GM19397 (cell line): ENCODE results near the gene NTRK2.

Experiments
- ATAC-seq: cut with Tn5 transposase; IDR thresholded peaks from one replicate; pipeline ENCODE4 v1.9.1; 2021; ENCODE audit warnings: mild to moderate bottlenecking, moderate library complexity; ENCODE audit not compliant: unreplicated experiment

The NTRK2 gene

DNA sequence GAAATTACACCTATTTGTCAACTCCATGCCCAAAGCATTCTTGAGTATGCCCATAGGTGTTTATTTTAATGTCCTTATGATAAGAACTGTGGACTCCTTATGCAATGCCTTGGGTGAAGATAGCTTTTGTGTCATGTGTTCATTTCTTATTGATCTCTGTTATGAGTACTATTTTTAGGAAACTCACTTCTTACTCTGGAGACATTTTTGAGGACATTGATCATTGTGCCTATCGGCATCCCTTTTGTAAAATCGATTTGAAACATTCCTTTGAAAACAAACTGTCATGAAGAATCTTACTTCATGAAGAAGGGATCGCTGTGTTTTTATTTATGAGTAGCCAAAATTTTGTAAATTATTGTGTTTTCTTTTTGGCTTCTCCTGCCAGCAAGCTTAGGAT lies 257.3 kb downstream of the NTRK2 start:
- no peak for ATAC-seq

DNA sequence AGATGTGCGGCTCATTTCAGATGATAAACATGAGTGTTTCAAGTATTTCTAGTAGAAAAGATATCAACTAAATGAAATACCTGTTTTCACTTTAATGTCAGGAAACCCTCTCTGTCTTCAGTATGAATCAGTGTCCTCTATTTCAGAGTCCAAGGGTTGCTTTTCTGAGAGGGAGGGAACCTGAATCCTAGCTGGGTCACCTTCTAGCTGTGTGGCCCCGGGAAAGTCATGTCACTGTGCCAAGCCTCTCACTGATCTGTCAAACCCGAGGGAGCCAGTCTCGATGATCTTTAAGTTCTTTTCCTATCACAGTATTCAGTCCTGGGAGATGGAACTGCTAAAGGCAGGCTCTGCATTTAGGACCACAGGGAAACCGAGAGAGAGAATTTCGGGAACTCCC lies 258.9 kb downstream of the NTRK2 start:
- no peak for ATAC-seq

- no peak for ATAC-seq
Measured at GRCh38 chr9:84929068-84929467, 259.5 kb downstream of the NTRK2 start.

- ATAC-seq, result no peak
Measured at GRCh38 chr9:84932915-84933527, 263.5 kb downstream of the NTRK2 start.

DNA sequence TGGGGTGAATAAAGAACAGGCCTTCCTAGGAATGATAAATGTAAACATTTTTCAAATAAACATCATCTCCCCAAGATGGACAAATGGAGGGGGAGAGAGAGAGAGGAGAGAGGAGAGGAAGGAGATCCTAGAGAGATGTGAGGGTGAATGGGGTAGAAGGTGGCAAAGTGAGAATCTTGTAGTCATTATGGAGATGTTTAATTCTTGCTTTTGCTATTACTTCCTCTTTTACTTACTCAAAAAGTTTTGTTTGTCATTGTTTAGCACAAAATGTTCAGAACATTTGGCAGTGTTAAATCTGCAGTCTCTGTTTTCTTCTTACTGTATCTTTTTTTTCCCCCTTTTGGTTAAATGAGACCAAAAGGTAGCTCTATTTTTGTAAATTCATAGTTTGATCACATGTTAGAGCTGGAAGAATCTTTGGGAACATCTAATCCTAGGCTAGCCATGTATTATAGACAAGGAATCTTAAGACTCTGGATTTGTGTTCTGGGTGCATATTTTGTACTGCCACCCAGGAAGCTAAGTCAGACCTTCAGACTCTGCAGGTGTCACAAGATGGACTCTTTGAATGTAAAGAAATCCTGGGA lies 266.1 kb downstream of the NTRK2 start:
- no peak for ATAC-seq

DNA sequence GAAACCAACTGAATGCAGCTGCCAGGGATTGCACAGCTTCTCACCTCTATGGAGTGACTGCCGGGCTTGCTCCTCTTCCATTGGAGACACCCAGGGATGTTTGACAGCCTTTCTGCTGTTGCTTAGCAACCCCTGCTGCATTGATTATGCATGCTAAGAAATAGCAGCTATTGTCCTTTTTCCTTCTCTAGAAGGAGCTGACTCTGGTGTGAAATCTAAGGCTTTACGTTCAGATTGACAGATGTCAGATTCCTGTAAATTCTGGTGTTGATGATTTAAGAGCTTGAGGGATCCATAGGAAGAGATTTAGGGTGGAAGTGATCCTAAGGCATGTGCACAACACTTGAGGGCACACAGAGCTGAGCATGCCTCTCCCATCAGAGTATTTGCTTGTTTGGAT lies 267.7 kb downstream of the NTRK2 start:
- no peak for ATAC-seq

- ATAC-seq, result no peak
Measured at GRCh38 chr9:84937581-84937980, 268.1 kb downstream of the NTRK2 start.

GRCh38 chr9:84939774-84940173 lies 270.2 kb downstream of the NTRK2 start:
- no peak for ATAC-seq

GRCh38 chr9:84940294-84940693 lies 270.8 kb downstream of the NTRK2 start:
- ATAC-seq, result no peak

- no peak for ATAC-seq
Measured at GRCh38 chr9:84941792-84942191, 272.3 kb downstream of the NTRK2 start.

DNA sequence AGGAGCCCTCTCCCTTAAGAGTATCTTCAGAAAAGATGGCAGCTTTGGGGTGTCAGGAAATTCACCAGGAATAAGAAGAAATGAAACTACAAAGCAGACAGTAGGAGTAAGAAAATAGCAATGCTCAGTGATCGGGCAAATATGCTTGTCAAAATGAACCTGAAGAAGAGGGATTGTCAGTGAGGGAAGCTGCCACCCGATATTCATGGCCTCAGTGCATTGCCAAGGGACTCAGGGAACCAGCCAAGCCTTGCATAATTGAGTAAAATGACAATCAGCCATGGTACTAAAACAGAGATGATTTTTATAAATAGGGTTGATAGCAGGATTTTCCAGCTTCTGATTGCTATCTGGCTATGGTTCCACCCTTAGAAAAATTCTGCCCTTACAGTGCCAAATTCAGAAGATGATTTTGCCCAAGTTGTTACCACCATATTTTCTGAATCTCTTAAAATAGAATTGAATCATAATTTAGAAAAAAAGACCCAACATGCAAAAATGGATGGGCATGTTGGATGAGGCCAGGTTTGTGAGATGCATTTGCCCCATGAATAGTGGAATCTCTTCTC lies 274.0 kb downstream of the NTRK2 start:
- ATAC-seq, result no peak

DNA sequence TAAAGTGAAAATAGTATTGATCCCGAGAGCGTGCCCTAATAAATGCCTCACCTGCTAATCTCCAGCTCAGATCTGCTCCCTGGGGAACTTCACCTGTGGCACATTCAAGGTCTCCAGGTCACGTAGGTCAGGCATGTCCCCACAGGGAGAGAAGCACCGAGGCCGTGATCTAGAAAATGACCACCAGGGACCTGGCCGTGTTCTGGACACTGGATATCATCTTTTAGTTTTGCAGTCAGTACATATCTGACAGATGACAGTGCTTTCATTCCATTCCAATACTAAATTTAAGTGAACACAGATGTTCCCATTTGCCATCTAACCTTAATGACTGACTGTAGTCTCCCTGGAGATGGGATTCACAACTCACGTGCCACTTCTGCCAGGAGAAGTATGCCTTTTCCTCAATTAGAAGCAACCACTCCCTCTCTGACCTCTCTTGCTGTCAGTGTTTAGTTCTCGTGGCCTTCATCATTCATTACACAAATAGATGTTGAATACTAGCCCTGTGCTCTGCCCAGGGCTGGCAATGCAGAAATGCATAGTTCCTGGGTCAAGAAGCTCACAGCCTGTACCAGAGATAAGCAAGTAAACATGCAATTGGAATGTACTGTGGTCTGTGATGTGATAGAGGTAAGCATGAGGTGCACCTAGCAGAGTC lies 276.5 kb downstream of the NTRK2 start:
- no peak for ATAC-seq

GRCh38 chr9:84947412-84947972 lies 278.0 kb downstream of the NTRK2 start:
- no peak for ATAC-seq

DNA sequence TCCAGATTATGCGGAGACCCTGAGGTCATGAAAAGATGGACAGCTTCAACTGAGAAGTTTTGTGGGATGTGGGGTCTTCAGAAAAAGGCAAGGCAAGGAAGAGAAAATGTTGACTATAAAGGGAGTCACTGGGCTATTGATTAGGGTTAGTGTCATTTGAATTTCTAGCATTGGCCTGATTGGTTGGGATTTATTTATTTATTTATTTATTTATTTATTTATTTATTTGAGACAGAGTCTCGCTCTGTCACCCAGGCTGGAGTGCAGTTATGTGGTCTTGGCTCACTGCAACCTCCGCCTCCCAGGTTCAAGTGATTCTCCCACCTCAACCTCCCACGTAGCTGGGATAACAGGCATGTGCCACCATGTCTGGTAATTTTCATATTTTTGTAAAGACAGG lies 279.7 kb downstream of the NTRK2 start:
- no peak for ATAC-seq

GRCh38 chr9:84949971-84950370 lies 280.4 kb downstream of the NTRK2 start:
- ATAC-seq, result no peak

DNA sequence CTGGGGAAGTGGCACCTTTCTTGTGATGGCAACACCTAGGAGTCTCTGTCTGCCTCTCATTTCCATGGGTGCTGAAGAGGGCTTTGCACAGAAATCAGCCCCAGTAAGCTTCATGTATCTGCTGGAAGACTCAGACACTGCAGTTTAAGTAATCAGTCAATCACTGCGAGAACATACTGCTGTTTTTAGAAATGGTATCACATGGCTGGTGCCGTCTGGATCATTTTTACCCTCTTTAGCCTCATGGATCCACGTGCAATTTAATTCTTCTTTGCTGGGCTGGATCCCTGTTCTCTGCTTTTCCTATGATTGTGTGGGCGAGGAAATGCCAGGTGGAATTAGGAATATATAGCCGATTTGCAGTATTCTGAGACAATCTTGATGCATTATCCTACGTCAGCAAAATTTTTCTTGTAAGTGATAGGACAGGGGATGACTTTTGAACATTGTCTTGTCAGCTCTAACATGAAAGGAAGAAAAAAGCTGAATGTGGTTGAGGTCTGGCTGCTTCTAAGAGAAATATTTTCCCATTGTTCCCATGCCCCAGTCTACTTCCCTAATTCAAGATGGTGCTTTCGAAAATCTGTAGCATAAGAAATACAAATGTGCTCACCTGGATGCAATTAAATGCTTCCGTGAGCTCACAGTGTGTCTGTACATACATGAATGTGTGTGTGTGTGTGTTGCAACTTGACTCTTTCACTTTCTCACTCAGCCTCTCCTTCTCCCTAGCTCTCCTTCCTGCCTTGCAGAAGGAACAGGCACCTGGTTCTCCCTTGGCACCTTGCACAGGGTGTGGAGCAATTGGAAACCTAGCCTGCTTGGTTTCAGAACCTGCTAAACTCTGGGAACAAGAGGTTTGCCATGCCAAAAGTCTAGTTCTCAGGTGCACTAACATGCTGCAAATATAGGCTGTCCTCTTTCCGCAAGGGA lies 281.6 kb downstream of the NTRK2 start:
- no peak for ATAC-seq

DNA sequence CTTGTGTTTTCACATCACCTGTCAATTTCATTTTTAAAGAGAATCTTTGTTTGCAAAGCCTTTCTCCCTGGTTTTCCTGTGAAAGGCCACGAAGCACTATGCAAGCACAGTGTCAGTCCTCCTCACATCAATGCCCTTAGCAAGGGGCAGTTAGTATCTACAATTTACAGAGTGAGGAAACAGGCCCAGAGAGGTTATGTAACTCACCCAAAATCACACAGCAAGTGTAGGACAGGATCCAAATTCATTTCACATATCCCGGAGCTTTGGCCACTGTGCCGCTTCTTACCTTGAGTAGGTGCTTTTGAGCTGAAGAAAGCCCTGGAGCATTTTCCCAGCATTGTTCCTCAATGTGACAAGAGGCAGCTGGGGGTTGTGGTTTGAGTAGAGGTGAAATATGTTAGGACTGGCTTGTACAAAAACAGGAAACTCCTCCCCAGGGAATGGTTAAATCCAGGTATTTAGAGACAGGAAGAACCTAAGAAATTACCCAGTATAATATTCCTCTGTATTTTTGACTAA lies 283.8 kb downstream of the NTRK2 start:
- ATAC-seq, result no peak

DNA sequence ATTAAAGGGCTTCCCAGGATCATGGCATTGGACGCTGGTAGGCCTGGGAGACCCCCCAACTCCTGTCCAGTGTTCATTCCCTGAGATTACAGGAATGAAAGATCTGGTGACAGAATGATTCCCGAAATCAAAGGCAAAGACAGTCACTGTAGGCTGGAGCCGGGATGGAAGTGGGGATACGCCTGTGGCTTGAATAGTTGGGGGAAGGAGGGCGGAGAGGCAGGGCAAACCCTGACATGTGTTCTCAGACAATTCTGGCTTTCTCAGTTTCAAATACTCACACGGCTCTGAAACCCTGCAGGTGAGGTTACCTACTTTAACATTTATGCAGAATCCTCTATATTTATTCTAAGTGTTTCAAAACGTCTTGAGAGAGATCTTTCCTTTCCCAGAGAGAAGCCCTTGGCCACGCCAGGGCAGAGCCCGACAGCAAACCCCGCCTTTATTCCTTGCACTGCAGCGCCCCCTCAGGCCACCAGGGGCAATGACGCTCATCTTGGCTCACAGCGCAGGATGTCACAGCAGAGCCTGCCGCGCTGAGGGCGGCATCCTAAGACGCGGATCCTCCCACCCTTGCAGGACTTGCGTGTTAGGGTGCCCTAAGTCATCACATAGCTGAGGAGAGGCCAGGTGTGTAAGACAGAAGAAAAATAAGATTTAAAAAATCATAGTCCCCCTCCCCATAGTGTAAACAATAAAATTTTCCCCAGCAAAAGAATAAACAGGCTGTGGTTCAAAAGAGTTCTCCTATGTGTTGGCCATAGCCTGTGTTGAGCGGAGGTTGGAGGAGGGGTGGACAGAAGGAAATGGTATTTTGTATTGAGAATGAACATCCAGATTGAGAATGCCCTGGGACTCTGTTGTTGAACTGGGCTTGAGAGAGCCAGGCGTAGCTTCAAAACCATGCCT lies 284.5 kb downstream of the NTRK2 start:
- ATAC-seq, result peak; percentile 93

DNA sequence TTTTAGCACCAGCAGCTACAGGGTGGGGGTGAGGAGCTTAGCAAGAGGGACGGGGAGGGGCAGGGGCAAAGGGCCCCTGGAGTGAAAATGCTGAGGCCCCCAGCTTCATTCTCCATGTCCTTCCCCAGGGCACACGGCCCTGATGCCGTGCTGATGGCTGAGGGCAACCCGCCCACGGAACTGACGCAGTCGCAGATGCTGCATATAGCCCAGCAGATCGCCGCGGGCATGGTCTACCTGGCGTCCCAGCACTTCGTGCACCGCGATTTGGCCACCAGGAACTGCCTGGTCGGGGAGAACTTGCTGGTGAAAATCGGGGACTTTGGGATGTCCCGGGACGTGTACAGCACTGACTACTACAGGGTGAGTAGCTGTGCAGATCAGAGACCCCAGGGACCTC lies 285.6 kb downstream of the NTRK2 start:
- no peak for ATAC-seq

GRCh38 chr9:84955971-84956370 lies 286.4 kb downstream of the NTRK2 start:
- no peak for ATAC-seq
